Measurements from ENCODE around the gene SORCS2. TPM values are rescaled to one million over a fixed set of nuclear protein-coding genes. Genes with fewer than 3 reads are reported as not detected.

The SORCS2 gene
- total RNA-seq, 2 donors from 2014 or later: 1.5 to 1.7 TPM

DNA sequence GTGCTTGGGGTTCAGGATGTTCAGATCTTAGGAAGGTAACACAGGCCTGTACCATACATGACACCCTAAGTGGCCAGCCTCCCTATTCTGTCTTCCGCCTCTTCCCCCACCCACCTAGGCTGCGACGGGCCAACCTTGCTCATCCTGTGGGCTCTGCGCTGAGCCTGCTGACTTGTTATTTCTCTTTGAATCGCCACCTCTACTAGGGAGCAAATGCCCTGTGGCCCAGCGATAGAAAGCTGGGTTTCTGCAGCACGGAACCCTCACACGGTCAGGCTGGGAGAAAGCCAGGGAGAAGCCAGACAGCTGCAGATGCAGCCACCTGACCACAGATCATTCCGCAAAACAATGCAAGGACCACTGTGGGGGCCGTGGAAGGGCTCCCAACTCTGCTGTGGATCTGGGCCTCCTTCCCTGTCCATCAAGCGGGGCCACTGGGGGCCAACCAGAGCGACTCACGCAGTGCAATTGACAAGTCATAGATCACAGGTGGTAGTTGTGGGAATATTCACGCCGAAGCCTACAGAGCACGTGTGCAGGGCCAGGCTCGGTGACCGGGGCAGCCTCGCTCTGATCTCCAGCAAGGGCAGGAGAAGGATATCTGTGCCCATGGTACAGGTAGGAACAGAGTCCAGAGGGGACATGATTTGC lies 519.8 kb downstream of the SORCS2 start:
- H3K4me3 ChIP-seq: no peak overlapping the region
- H3K36me3 ChIP-seq: no peaks in the 10 kb centered on the region
- H3K4me1 ChIP-seq: no peaks in the 10 kb centered on the region
- no peaks in the 10 kb centered on the region for H3K9me3 ChIP-seq
- no peak for DNase-seq (ENCODE audit: low spot score)
- H3K27me3 ChIP-seq: no peaks in the 10 kb centered on the region
- no peak overlapping the region for H3K27ac ChIP-seq
- TF ChIP-seq, protein P1, sequence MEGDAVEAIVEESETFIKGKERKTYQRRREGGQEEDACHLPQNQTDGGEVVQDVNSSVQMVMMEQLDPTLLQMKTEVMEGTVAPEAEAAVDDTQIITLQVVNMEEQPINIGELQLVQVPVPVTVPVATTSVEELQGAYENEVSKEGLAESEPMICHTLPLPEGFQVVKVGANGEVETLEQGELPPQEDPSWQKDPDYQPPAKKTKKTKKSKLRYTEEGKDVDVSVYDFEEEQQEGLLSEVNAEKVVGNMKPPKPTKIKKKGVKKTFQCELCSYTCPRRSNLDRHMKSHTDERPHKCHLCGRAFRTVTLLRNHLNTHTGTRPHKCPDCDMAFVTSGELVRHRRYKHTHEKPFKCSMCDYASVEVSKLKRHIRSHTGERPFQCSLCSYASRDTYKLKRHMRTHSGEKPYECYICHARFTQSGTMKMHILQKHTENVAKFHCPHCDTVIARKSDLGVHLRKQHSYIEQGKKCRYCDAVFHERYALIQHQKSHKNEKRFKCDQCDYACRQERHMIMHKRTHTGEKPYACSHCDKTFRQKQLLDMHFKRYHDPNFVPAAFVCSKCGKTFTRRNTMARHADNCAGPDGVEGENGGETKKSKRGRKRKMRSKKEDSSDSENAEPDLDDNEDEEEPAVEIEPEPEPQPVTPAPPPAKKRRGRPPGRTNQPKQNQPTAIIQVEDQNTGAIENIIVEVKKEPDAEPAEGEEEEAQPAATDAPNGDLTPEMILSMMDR (IDR thresholded peaks at IDR 0.05): no peak

DNA sequence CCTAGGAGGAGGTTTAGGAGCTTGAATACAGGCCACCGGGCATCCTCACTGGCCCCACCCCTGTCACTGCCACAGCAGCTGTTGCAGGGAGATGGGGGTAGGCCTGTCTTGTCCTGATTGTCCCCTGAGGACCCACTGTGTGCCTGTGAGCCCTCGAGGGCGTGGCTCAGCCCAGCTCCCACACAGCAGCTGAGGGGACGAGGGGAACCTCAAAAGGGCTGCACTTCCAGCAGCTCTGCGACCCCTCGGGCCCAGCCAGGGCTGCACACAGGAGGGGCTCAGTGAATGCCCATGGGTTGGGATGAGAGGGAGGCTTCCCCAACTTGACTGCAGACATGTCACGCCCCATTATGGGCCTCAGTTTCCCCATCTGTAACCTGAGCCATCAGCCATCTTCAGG lies 521.4 kb downstream of the SORCS2 start:
- TF ChIP-seq, protein P1 (IDR thresholded peaks at IDR 0.05): no peak
- Histone ChIP-seq H3K27me3 (no peaks in the 10 kb centered on the region), H3K4me3 (no peak overlapping the region), H3K27ac (no peak overlapping the region), H3K9me3 (no peaks in the 10 kb centered on the region), H3K4me1 (no peaks in the 10 kb centered on the region), H3K36me3 (no peaks in the 10 kb centered on the region)
- no peak for DNase-seq (ENCODE audit: low spot score)

DNA sequence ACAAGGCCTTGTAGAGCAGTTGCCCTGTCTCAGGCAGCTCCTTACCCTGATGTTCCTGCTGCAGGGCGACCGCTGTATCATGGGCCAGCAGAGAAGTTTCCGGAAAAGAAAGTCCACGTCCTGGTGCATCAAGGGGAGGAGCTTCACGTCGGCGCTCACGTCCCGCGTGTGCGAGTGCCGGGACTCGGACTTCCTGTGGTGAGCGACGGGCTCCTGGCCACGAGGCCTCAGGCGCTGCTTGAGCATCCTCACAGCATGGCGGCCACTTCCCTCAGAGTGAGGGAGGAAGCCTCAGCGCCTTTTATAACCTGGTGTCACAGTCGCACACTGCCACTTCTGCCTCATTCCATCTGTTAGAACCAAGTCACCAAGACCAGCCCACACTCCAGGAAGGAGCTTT lies 521.8 kb downstream of the SORCS2 start:
- Histone ChIP-seq H3K36me3 (no peaks in the 10 kb centered on the region), H3K27ac (no peak overlapping the region), H3K9me3 (no peaks in the 10 kb centered on the region), H3K27me3 (no peaks in the 10 kb centered on the region), H3K4me1 (peaks cover 0 to under 1% of the 10 kb centered on the region in 2 donors), H3K4me3 (no peak overlapping the region)
- no peak for DNase-seq (ENCODE audit: low spot score)
- TF ChIP-seq, protein P1 (IDR thresholded peaks at IDR 0.05): no peak

DNA sequence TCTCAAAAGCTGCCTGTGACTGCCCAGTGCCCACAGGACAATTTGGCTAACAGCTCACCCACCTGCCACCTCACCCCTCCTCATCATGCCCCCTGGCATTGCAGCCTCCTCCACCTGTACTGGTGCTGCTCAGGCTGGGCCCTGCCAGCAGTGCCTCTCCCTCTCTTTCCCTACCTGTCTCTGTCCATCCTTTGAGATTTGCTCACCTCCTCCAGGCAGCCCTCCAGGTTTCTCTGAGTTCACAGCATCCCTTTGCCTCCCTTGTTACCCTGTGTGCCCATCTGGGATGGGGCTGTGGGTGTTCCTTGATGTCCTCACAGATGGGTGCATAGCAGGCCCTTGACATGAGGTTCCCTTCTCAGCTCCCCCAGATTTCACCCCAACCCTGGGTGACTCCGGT lies 522.4 kb downstream of the SORCS2 start:
- no peaks in the 10 kb centered on the region for H3K27me3 ChIP-seq
- TF ChIP-seq, protein P1 (IDR thresholded peaks at IDR 0.05): no peak
- H3K4me3 ChIP-seq: no peak overlapping the region
- H3K9me3 ChIP-seq: no peaks in the 10 kb centered on the region
- no peak for DNase-seq (ENCODE audit: low spot score)
- H3K36me3 ChIP-seq: no peaks in the 10 kb centered on the region
- peaks cover 0 to 4% of the 10 kb centered on the region in 2 donors for H3K4me1 ChIP-seq
- H3K27ac ChIP-seq: no peak overlapping the region

DNA sequence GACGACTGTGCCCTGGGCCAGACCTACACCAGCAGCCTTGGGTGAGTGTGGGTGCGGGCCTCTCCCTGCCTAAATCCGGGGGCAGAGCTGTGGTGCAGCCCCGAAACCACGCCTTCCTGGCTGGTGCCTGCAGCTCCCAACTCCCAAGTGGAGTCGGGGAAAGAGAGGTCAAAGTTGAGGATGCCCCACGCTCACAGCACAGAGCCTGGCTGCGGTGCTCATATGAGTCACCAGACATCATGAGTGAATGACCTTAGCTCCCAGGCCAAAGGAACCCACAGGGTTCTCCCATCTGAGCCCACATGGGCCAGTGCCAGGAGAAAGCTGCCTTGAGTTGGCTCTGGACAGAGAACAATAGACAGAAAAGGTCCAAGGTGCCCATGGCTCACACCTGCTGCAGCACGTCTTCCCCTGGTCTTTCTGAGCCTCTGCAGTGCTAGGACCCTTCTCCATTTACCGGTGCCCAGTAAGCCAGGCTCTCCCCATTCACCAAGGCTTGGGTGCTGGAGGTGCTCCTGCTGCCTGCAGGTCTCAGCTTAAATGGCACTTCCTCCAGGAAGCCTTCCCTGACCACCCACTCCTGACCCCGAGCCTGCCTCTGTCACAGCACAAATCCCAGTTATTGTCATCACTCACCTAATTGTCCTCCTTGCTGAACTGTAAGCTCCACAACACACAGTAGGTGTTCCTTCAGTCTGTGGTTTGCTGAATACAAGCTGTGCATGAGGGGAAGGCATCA lies 523.1 kb downstream of the SORCS2 start:
- Histone ChIP-seq H3K27me3 (no peaks in the 10 kb centered on the region), H3K27ac (no peak overlapping the region), H3K4me1 (peaks cover 0 to 4% of the 10 kb centered on the region in 2 donors), H3K9me3 (no peaks in the 10 kb centered on the region), H3K4me3 (no peak overlapping the region), H3K36me3 (no peaks in the 10 kb centered on the region)
- DNase-seq (ENCODE audit: low spot score): no peak
- TF ChIP-seq, protein P1 (IDR thresholded peaks at IDR 0.05): no peak
